Measurements from ENCODE around the gene HDAC4. TPM values are rescaled to one million over a fixed set of nuclear protein-coding genes. Genes with fewer than 3 reads are reported as not detected.
A peak's percentile ranks its signal among the peaks of the same experiment; 100 is the strongest.

Gene HDAC4
- total RNA-seq, 6 donors from 2014 or later, result 16.1 to 108 (median 45.0) TPM

- 97 to 100% methylated on average over 5 to 10 of the region's 10 CpGs for WGBS, 2 donors
Observed at GRCh38 chr2:239343460-239343859, 57.4 kb downstream of the HDAC4 start.

GRCh38 chr2:239341840-239342239 is 59.0 kb downstream of the HDAC4 start:
- H3K9me3 ChIP-seq, result no peaks in the 10 kb centered on the region
- DNase-seq, result no peak
- H3K36me3 ChIP-seq, result peaks cover 0 to 6% (median 0%) of the 10 kb centered on the region in 4 donors
- ATAC-seq (ENCODE audit: low FRiP score in 2 of 2), result no peak
- 93 to 100% methylated on average over 2 of the region's 2 CpGs for WGBS, 2 donors
- no peak overlapping the region for H3K27ac ChIP-seq
- peaks cover 11 to 23% (median 16%) of the 10 kb centered on the region in 4 donors for H3K4me1 ChIP-seq
- no peak overlapping the region for H3K4me3 ChIP-seq
- H3K27me3 ChIP-seq, result no peaks in the 10 kb centered on the region
- TF ChIP-seq POLR2AphosphoS5 (IDR thresholded peaks at IDR 0.05) (no peak), POLR2A (IDR thresholded peaks at IDR 0.05) (no peak), EP300 (IDR thresholded peaks at IDR 0.05) (no peak)
- TF ChIP-seq, protein P1, sequence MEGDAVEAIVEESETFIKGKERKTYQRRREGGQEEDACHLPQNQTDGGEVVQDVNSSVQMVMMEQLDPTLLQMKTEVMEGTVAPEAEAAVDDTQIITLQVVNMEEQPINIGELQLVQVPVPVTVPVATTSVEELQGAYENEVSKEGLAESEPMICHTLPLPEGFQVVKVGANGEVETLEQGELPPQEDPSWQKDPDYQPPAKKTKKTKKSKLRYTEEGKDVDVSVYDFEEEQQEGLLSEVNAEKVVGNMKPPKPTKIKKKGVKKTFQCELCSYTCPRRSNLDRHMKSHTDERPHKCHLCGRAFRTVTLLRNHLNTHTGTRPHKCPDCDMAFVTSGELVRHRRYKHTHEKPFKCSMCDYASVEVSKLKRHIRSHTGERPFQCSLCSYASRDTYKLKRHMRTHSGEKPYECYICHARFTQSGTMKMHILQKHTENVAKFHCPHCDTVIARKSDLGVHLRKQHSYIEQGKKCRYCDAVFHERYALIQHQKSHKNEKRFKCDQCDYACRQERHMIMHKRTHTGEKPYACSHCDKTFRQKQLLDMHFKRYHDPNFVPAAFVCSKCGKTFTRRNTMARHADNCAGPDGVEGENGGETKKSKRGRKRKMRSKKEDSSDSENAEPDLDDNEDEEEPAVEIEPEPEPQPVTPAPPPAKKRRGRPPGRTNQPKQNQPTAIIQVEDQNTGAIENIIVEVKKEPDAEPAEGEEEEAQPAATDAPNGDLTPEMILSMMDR (IDR thresholded peaks at IDR 0.05), result no peak

More at GRCh38 chr2:239343460-239343859, 57.4 kb downstream of the HDAC4 start:
- no peak overlapping the region for H3K4me3 ChIP-seq
- no peaks in the 10 kb centered on the region for H3K27me3 ChIP-seq
- no peak overlapping the region for H3K27ac ChIP-seq
- H3K36me3 ChIP-seq, result peaks cover 0 to 7% (median 0%) of the 10 kb centered on the region in 4 donors
- no peaks in the 10 kb centered on the region for H3K9me3 ChIP-seq
- peaks cover 0 to 10% (median 8%) of the 10 kb centered on the region in 4 donors for H3K4me1 ChIP-seq
- DNase-seq (peak in 1 of 2 donors; percentile 60), ATAC-seq (ENCODE audit: low FRiP score in 2 of 2) (no peak)
- TF ChIP-seq EP300 (IDR thresholded peaks at IDR 0.05), result no peak
- TF ChIP-seq, protein P1 (IDR thresholded peaks at IDR 0.05), result no peak
- no peak for TF ChIP-seq POLR2AphosphoS5 (IDR thresholded peaks at IDR 0.05)
- TF ChIP-seq POLR2A (IDR thresholded peaks at IDR 0.05), result no peak

GRCh38 chr2:239341146-239341732 is 59.6 kb downstream of the HDAC4 start:
- WGBS, 2 donors, result 84 to 90% methylated on average over 7 to 8 of the region's 8 CpGs

GRCh38 chr2:239339726-239340601 is 60.9 kb downstream of the HDAC4 start:
- Histone ChIP-seq H3K36me3 (peaks cover 0 to 6% (median 0%) of the 10 kb centered on the region in 4 donors), H3K27me3 (no peaks in the 10 kb centered on the region), H3K4me3 (no peak overlapping the region), H3K9me3 (no peaks in the 10 kb centered on the region), H3K27ac (no peak overlapping the region), H3K4me1 (peaks cover 11 to 26% (median 16%) of the 10 kb centered on the region in 4 donors)
- 67 to 82% methylated on average over 6 to 7 of the region's 7 CpGs for WGBS, 2 donors
- ATAC-seq (ENCODE audit: low FRiP score in 2 of 2) (peak in 1 of 2 donors; percentile 51), DNase-seq (no peak)
- TF ChIP-seq, protein P1 (IDR thresholded peaks at IDR 0.05), result no peak
- TF ChIP-seq POLR2A (IDR thresholded peaks at IDR 0.05), result no peak
- no peak for TF ChIP-seq EP300 (IDR thresholded peaks at IDR 0.05)
- no peak for TF ChIP-seq POLR2AphosphoS5 (IDR thresholded peaks at IDR 0.05)

More at GRCh38 chr2:239341146-239341732, 59.6 kb downstream of the HDAC4 start:
- DNase-seq, result no peak
- H3K27me3 ChIP-seq, result no peaks in the 10 kb centered on the region
- no peak for ATAC-seq (ENCODE audit: low FRiP score in 2 of 2)
- TF ChIP-seq POLR2A (IDR thresholded peaks at IDR 0.05) (no peak), EP300 (IDR thresholded peaks at IDR 0.05) (no peak), POLR2AphosphoS5 (IDR thresholded peaks at IDR 0.05) (no peak)
- TF ChIP-seq, protein P1 (IDR thresholded peaks at IDR 0.05), result no peak
- no peak overlapping the region for H3K27ac ChIP-seq
- no peaks in the 10 kb centered on the region for H3K9me3 ChIP-seq
- H3K36me3 ChIP-seq, result peaks cover 0 to 6% (median 0%) of the 10 kb centered on the region in 4 donors
- peaks cover 11 to 26% (median 16%) of the 10 kb centered on the region in 4 donors for H3K4me1 ChIP-seq
- no peak overlapping the region for H3K4me3 ChIP-seq
